CD4-positive, alpha-beta memory T cell (primary cell): ENCODE data around the gene MCCD1. TPM values are rescaled to one million over a fixed set of nuclear protein-coding genes. Genes with fewer than 3 reads are reported as not detected.

Experiments
- CTCF ChIA-PET: fragments of 350-600 bp; sonication (Branson Sonifier 250); formaldehyde crosslinking; loops from one replicate; lab custom pipeline; 2021; ENCODE audit warnings: inconsistent platforms; ENCODE audit not compliant: partially characterized antibody; lab: Charles Lee
- POLR2A ChIA-PET: fragments of 350-600 bp; sonication (Branson Sonifier 250); formaldehyde crosslinking; loops from one replicate; lab custom pipeline; 2021; ENCODE audit not compliant: partially characterized antibody; lab: Charles Lee
- DNase-seq, 5 donors: peaks; one replicate each; pipeline versions ENCODE4 v3.0.0 to v3.0.0-alpha.2; 2020 to 2022; ENCODE audit warnings: mixed read lengths in 1 of 5
- H3K27ac ChIP-seq: one replicate; pipeline ENCODE4 v1.7.0; 2013; ENCODE audit warnings: low read depth, low read length
- H3K27me3 ChIP-seq: 2 replicates; pipeline ENCODE4 v1.7.0; 2013; ENCODE audit warnings: mild to moderate bottlenecking, low read length, moderate library complexity; ENCODE audit not compliant: insufficient read depth
- H3K36me3 ChIP-seq: 2 replicates; pipeline ENCODE4 v1.7.0; 2013; ENCODE audit warnings: mild to moderate bottlenecking, low read length, moderate library complexity; ENCODE audit not compliant: insufficient read depth
- H3K4me1 ChIP-seq: 2 replicates; pipeline ENCODE4 v1.7.0; 2013; ENCODE audit warnings: mild to moderate bottlenecking, low read length, moderate library complexity; ENCODE audit not compliant: insufficient read depth
- H3K4me3 ChIP-seq, 2 donors: one replicate each; pipeline ENCODE4 v1.7.0; 2013; ENCODE audit warnings: low read length in 2 of 2, mild to moderate bottlenecking in 1 of 2
- H3K9me3 ChIP-seq, 2 donors: one replicate each; pipeline ENCODE4 v1.7.0; 2013; ENCODE audit warnings: low read length in 2 of 2, control low read depth in 1 of 2; ENCODE audit not compliant: control insufficient read depth in 1 of 2
- H3K27ac Mint-ChIP-seq, 7 donors: one replicate each; pipeline ENCODE4 v1.8.0; 2020 to 2021; ENCODE audit warnings: mixed read lengths in 7 of 7, mild to moderate bottlenecking in 6 of 7, inconsistent platforms in 3 of 7, moderate library complexity in 3 of 7
- H3K27me3 Mint-ChIP-seq, 2 donors: one replicate each; pipeline ENCODE4 v1.8.0; 2020 to 2021; ENCODE audit warnings: mixed read lengths in 2 of 2
- H3K36me3 Mint-ChIP-seq, 2 donors: one replicate each; pipeline ENCODE4 v1.8.0; 2020 to 2021; ENCODE audit warnings: mixed read lengths in 2 of 2, inconsistent platforms in 1 of 2, mild to moderate bottlenecking in 1 of 2
- H3K4me1 Mint-ChIP-seq, 4 donors: one replicate each; pipeline ENCODE4 v1.8.0; 2020 to 2021; ENCODE audit warnings: mixed read lengths in 4 of 4, mild to moderate bottlenecking in 1 of 4
- H3K4me3 Mint-ChIP-seq, 8 donors: one replicate each; pipeline ENCODE4 v1.8.0; 2020 to 2021; ENCODE audit warnings: mixed read lengths in 8 of 8, mild to moderate bottlenecking in 7 of 8, moderate library complexity in 6 of 8, inconsistent platforms in 3 of 8
- H3K9me3 Mint-ChIP-seq, 8 donors: one replicate each; pipeline ENCODE4 v1.8.0; 2020 to 2021; ENCODE audit warnings: mixed read lengths in 8 of 8, mild to moderate bottlenecking in 5 of 8, inconsistent platforms in 3 of 8, moderate library complexity in 1 of 8
- intact Hi-C: fragments of 100-400 bp; cut with micrococcal nuclease; formaldehyde crosslinking; loops from one replicate; pipeline ENCODE4 v1.15.1; 2023
- polyA plus RNA-seq, 2 donors: library from polyadenylated mRNA; unstranded; fragments of 300-500 nt; fragmentation: Illumina TruSeq; gene quantifications; one replicate each; pipeline ENCODE4 v1.2.3, GENCODE V29; 2021
- total RNA-seq, 2 experiments: library from RNA; stranded (reverse); gene quantifications; one replicate each; pipeline ENCODE4 v1.2.3, GENCODE V29; 2021

The MCCD1 gene
- total and polyA plus RNA-seq, 4 experiments from 2014 or later = not detected

DNA sequence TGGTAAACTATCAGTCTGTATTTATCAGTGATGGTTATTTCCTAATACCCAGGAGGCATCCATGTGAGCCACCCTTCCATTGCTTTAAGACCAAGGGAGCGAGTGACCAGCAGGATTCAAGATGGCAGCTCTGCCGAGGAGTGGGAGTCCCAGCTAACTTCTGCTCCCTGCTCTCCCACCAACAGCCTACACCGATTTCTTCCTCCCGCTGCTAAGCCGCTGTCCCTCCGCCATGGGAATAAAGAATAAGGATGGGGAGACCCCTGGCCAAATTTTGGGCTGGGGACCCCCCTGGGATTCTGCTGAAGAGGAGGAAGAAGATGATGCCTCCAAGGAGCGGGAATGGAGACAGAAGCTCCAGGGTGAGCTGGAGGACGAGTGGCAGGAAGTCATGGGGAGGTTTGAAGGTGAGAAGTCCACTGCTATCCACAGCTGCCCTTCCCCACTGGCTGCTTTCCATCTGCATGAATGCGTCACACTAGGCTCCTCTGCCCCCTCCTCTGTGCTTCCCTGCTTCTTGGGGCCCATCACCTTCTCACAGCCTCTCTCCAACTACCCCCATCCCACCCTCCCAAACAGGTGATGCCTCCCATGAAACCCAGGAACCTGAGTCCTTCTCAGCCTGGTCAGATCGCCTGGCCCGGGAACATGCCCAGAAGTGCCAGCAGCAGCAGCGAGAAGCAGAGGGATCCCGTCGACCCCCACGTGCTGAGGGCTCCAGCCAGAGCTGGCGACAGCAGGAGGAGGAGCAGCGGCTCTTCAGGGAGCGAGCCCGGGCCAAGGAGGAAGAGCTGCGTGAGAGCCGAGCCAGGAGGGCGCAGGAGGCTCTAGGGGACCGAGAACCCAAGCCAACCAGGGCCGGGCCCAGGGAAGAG lies 28.9 kb downstream of the MCCD1 start:
- Mint-ChIP-seq H3K36me3 (peaks cover 10 to 19% of the 10 kb centered on the region in 2 donors), H3K9me3 (no peaks in the 10 kb centered on the region), H3K4me3 (peak overlapping the region in 4 of 8 donors; percentile 6 to 66 (median 36)), H3K27ac (peak overlapping the region; percentile 22 to 94 (median 70)), H3K4me1 (peaks cover 42 to 66% (median 56%) of the 10 kb centered on the region in 4 donors), H3K27me3 (no peaks in the 10 kb centered on the region)
- Histone ChIP-seq H3K4me3 (no peak overlapping the region), H3K36me3 (no peaks in the 10 kb centered on the region), H3K4me1 (peaks cover 68% of the 10 kb centered on the region), H3K27ac (peak overlapping the region; percentile 58), H3K9me3 (no peaks in the 10 kb centered on the region), H3K27me3 (no peaks in the 10 kb centered on the region)
- ChIA-PET POLR2A (interaction anchor here (0.6 to 52.5 kb wide), 8 partner anchors 9 to 628 kb away, joined by 3 to 3597 read pairs (median 6); partner anchors contain the start of genes BAG6, DDX39B, LST1 and LTA), CTCF (interaction anchor here (1.7 to 35.1 kb wide), 3 partner anchors 10 to 41 kb away, joined by 4 to 1152 read pairs (median 595); partner anchors contain the start of genes LST1, LTB, NCR3 and TNF)
- DNase-seq = no peak
- intact Hi-C loops = no loop called here

- Mint-ChIP-seq H3K36me3 (peaks cover 14 to 19% of the 10 kb centered on the region in 2 donors), H3K27ac (peak overlapping the region in 6 of 7 donors; percentile 91 to 98 (median 95)), H3K27me3 (no peaks in the 10 kb centered on the region), H3K4me1 (peaks cover 46 to 71% (median 60%) of the 10 kb centered on the region in 4 donors), H3K9me3 (no peaks in the 10 kb centered on the region), H3K4me3 (peak overlapping the region; percentile 76 to 90 (median 84))
- ChIA-PET CTCF (interaction anchor here (1.5 to 35.1 kb wide), 5 partner anchors 10 to 40 kb away, joined by 4 to 1152 read pairs (median 10); partner anchors contain the start of genes LST1, LTB, NCR3 and NFKBIL1), POLR2A (interaction anchor here (0.8 to 52.5 kb wide), 9 partner anchors 8 to 94 kb away, joined by 3 to 3597 read pairs (median 4); partner anchors contain the start of genes BAG6, DDX39B, LST1 and LTA)
- Histone ChIP-seq H3K9me3 (no peaks in the 10 kb centered on the region), H3K27me3 (no peaks in the 10 kb centered on the region), H3K27ac (peak overlapping the region; percentile 58), H3K4me3 (peak overlapping the region; percentile 1 to 53), H3K36me3 (no peaks in the 10 kb centered on the region), H3K4me1 (peaks cover 73% of the 10 kb centered on the region)
- DNase-seq = no peak
- intact Hi-C loops = no loop called here
These were observed 29.5 kb downstream of the MCCD1 start for GRCh38 chr6:31558318-31558625.

DNA sequence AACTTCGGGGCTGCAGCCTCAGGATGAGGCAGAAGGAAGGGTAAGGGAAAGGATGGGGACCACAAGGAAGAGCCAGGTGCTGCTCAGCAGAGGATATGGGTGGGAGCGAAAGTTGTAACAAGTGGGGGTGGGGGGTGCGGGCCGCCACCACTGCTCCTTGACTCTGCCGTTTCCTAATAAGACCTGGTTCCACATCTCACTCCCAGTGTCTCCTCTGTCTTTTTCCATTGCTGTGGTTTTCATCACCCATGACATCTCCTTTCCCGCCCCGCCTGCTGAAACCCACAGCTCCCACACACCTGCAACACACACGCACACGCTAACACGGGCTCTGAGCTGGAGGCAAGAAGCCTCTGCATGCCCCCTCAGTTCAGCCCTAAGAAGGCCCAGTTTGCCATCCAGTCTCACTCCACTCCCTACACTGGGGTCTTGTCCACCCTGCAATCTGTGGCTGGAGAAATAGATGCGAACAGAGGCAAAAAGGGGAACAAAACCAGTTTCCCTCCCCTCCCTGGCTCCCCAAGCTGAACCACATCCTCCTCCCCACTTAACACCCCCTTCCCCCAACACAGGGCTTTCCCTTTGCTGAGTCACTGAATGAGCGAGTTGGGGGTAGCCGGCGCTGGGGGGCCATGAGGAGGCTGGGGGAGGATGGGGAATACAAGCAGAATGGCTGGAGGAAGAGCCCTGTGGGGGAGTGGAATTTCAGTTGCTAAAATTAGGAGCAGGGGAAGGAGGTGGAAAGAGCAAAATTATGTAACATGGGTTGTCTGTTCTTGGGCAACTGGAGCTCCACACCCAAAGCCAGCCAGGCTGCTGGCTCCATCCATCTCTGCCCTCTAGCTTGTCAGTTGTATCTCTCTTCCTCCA lies 30.1 kb downstream of the MCCD1 start:
- POLR2A ChIA-PET = interaction anchor here (0.6 to 52.5 kb wide), 12 partner anchors 9 to 304 kb away, joined by 3 to 3597 read pairs (median 3); partner anchors contain the start of genes ABHD16A, ATP6V1G2, BAG6 and DDAH2

DNA sequence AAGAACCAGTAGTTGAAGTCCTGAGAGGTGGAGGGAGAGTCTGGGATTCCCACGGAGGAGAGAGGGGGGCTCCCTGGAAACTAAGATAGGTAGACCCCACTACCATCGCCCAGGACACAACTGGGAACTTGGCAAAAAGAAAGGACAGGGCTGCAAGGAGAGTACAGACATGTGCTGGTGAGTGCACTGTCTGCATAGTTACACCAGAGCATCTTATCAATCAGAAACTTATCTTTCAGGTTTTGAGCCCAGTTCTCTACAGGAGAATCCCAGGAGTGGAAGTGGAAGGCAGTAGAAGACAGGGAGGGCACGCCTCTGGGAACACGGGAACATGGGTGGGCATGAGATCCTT lies 30.8 kb downstream of the MCCD1 start:
- Mint-ChIP-seq H3K9me3 (no peaks in the 10 kb centered on the region), H3K36me3 (peaks cover 19 to 22% of the 10 kb centered on the region in 2 donors), H3K27ac (peak overlapping the region; percentile 91 to 99 (median 95)), H3K4me1 (peaks cover 50 to 82% (median 63%) of the 10 kb centered on the region in 4 donors), H3K27me3 (no peaks in the 10 kb centered on the region), H3K4me3 (peak overlapping the region; percentile 78 to 90 (median 84))
- Histone ChIP-seq H3K9me3 (no peaks in the 10 kb centered on the region), H3K4me1 (peaks cover 82% of the 10 kb centered on the region), H3K27ac (peak overlapping the region; percentile 58), H3K27me3 (no peaks in the 10 kb centered on the region), H3K36me3 (no peaks in the 10 kb centered on the region), H3K4me3 (peak overlapping the region in 1 of 2 donors; percentile 53)
- POLR2A ChIA-PET = interaction anchor here (0.9 to 52.5 kb wide), 8 partner anchors 10 to 303 kb away, joined by 3 to 3597 read pairs (median 8); partner anchors contain the start of genes ABHD16A, BAG6, DDX39B and LST1
- CTCF ChIA-PET = interaction anchor here (0.8 to 35.1 kb wide), 7 partner anchors 8 to 39 kb away, joined by 3 to 1152 read pairs (median 10); partner anchors contain the start of genes ATP6V1G2, LST1, LTB and NCR3
- intact Hi-C loops = loop anchor here (1.0 kb wide), 2 partner anchors 9 to 23 kb away; partner anchors contain the start of gene LTB
- no peak for DNase-seq

More for the DNA sequence above, 30.1 kb downstream of the MCCD1 start:
- peaks cover 17 to 20% of the 10 kb centered on the region in 2 donors for H3K36me3 Mint-ChIP-seq
- Histone ChIP-seq H3K9me3 (no peaks in the 10 kb centered on the region), H3K36me3 (no peaks in the 10 kb centered on the region), H3K4me3 (peak overlapping the region; percentile 1 to 53), H3K4me1 (peaks cover 79% of the 10 kb centered on the region), H3K27me3 (no peaks in the 10 kb centered on the region), H3K27ac (peak overlapping the region; percentile 58)
- CTCF ChIA-PET = interaction anchor here (0.8 to 35.1 kb wide), 6 partner anchors 9 to 40 kb away, joined by 3 to 1152 read pairs (median 8); partner anchors contain the start of genes ATP6V1G2, LST1, LTB and NCR3
- H3K4me1 Mint-ChIP-seq = peaks cover 48 to 77% (median 62%) of the 10 kb centered on the region in 4 donors
- peak overlapping the region; percentile 91 to 99 (median 95) for H3K27ac Mint-ChIP-seq
- no peaks in the 10 kb centered on the region for H3K27me3 Mint-ChIP-seq
- intact Hi-C loops = loop anchor here (1.0 kb wide), 2 partner anchors 9 to 23 kb away; partner anchors contain the start of gene LTB
- peak overlapping the region; percentile 76 to 90 (median 84) for H3K4me3 Mint-ChIP-seq
- no peaks in the 10 kb centered on the region for H3K9me3 Mint-ChIP-seq
- peak; percentile 64 to 89 (median 72) for DNase-seq

DNA sequence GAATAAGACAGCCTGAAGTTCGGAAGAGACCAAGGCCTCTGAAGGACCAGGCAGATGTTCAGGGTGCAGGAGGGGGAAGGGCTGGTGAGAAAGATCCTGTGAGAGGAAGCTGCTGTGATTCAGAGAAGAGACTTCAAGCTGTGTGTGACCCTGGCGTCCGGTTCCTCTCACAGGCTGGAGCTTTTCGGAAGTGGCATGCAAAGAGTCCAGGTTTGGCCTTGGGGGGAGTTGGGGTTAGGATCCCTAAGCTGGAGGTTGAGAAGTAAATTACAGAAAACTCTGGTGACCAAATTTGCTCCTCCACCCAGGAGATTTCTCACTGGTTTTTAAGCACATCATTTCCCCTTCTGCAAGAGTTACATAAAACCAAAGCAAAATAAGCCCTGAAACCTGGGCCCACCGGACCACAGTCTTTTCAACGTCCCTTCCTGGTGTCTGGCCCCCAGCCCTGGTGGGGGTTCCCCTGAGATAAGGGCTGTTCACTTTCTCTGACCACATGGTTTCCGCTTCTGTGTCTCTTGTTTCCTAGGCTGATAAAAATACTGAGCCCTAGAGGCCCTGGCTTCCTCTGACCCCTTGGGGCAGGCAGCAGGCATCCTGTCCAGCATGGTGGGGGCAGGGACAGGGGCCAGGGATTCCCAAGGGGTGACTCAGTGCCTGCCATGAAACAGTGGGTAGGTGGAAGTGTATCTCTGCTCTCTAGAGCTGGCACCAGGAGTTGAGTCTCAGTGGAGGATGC lies 31.4 kb downstream of the MCCD1 start:
- Mint-ChIP-seq H3K9me3 (no peaks in the 10 kb centered on the region), H3K27ac (peak overlapping the region; percentile 91 to 99 (median 95)), H3K36me3 (peaks cover 24 to 25% of the 10 kb centered on the region in 2 donors), H3K27me3 (no peaks in the 10 kb centered on the region), H3K4me1 (peaks cover 53 to 87% (median 65%) of the 10 kb centered on the region in 4 donors), H3K4me3 (peak overlapping the region; percentile 78 to 90 (median 84))
- Histone ChIP-seq H3K4me1 (peaks cover 87% of the 10 kb centered on the region), H3K4me3 (peak overlapping the region in 1 of 2 donors; percentile 53), H3K27me3 (no peaks in the 10 kb centered on the region), H3K36me3 (no peaks in the 10 kb centered on the region), H3K9me3 (no peaks in the 10 kb centered on the region), H3K27ac (peak overlapping the region; percentile 58)
- ChIA-PET CTCF (interaction anchor here (0.8 to 35.1 kb wide), 6 partner anchors 9 to 39 kb away, joined by 3 to 1152 read pairs (median 12); partner anchors contain the start of genes LST1, LTB, NCR3 and NFKBIL1), POLR2A (interaction anchor here (0.7 to 52.5 kb wide), 6 partner anchors 10 to 271 kb away, joined by 3 to 3597 read pairs (median 16); partner anchors contain the start of genes ATP6V1G2, DDX39B, LST1 and LTA)
- intact Hi-C loops = loop anchor here (1.0 kb wide), 3 partner anchors 8 to 22 kb away; partner anchors contain the start of genes LTA and LTB
- peak in 3 of 5 donors; percentile 35 to 76 (median 38) for DNase-seq
